Measurements from ENCODE around the gene GIPR.

DNA sequence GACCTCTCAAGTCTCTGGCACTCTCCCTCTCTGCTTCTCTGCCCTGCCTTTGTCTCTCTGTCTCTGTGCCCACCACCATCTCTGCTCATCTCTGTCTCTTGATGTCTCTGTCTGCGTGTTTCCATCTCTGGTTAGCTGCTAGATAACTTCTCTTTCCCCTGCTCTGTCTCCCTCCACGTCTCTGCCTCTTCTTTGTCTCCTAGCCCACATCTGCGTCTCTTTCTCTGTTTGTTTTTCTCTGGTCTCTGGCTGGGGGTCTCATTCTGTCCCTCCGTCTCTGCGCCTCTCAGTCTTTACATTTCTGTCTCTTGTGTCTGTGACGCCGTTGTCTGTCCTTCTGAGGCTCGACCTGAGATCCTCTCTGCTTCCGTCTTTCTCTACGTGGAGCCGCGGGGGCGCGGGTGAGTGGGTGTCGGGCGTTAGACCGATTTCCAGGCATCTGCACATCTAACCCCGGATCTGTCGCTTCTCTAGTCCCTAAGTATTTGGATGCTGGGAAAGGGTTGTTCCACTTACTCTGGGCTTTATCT lies 386 bp downstream of the GIPR start:
- TF ChIP-seq POLR2AphosphoS5 (IDR thresholded peaks at IDR 0.05; ENCODE audit: borderline replicate concordance, low read depth, low read length), result no peak
- TF ChIP-seq EZH2 (IDR thresholded peaks at IDR 0.05), result no peak

Measured in SK-N-MC (cell line).